OCI-LY7 (cell line): ENCODE data around the gene FLNB.

Experiments used
- CTCF ChIP-seq: fragments of 200-600 bp; sonication (generic); conservative IDR thresholded peaks from 2 replicates; pipeline ENCODE4 v1.5.1; 2014; ENCODE audit warnings: mild to moderate bottlenecking, antibody characterized with exemption, low read length, moderate library complexity, mixed read lengths
- EZH2phosphoT487 ChIP-seq: fragments of 200-600 bp; sonication (generic); IDR thresholded peaks from 2 replicates; pipeline ENCODE4 v1.6.1; 2018; ENCODE audit warnings: low read depth, borderline replicate concordance, mild to moderate bottlenecking, mixed run types, antibody characterized with exemption, low read length, moderate library complexity, mixed read lengths

- no peak for TF ChIP-seq CTCF
- no peak for TF ChIP-seq EZH2phosphoT487
These were observed 208.4 kb downstream of the FLNB start for GRCh38 chr3:58216496-58217195.
